GM19238 (cell line): ENCODE data around the gene SCGB3A1.

Experiments
- DNase-seq: peaks from one replicate; pipeline ENCODE4 v3.0.0; 2011; ENCODE audit warnings: low spot score; ENCODE audit not compliant: insufficient read length

SCGB3A1 gene

DNA sequence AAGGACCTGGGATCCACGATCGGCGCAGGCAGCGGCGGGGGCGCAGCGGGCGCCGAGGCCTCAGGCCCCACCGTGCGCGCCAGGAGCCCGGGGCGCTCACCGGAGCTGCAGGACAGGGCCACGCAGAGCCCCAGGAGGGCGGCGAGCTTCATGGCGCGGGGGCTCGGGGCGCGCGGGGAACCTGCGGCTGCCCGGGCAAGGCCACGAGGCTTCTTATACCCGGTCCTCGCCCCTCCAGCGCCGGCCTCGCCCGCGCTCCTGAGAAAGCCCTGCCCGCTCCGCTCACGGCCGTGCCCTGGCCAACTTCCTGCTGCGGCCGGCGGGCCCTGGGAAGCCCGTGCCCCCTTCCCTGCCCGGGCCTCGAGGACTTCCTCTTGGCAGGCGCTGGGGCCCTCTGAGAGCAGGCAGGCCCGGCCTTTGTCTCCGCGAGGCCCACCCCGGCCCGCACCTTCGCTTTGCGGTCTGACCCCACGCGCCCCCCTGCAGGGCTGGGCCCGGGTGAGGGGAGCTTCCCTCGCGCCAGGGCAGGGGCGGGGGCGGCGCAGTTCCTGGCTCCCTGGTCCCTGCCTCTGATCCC, at the start of gene SCGB3A1:
SCGB3A1 (minus strand) TSS at position 189 of the 577 bp plus-strand sequence; CDS start at position 152, 37 bp downstream.
- no peak for DNase-seq

DNA sequence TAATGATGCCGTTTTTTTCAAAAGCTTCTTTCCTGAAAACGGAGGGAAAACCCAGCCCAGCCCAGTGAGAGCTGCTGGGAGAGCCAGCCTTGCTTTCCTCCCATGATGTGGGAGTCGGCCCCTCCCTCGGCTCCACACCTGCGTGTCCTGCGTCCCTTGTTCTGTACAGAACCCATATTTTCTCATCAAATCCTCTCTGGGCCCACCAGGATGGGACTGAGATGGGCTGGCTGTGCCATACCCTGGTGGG, 49.2 kb upstream of the SCGB3A1 start:
- no peak for DNase-seq

- DNase-seq = no peak
Observed at GRCh38 chr5:180639741-180640610, 48.7 kb upstream of the SCGB3A1 start.

DNA sequence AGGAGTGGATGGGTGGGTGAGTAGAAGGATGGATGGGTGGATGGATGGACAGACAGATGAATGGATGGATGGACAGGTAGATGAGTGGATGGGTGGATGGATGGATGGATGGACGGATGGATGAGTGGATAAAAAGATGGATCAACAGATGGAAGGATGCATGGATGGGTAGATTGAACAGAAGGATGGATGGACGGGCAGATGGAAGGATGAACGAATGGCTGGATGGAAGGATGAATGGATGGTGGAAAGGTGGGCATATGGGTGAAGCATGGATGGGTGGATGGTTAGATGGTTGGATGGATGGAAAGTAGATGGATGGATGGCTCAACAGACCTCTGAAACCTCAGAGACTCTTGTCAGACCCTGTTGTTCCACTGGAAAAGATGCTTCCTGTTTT, 48.0 kb upstream of the SCGB3A1 start:
- DNase-seq = no peak

- DNase-seq = no peak
Observed at GRCh38 chr5:180637962-180638680, 46.8 kb upstream of the SCGB3A1 start.

DNA sequence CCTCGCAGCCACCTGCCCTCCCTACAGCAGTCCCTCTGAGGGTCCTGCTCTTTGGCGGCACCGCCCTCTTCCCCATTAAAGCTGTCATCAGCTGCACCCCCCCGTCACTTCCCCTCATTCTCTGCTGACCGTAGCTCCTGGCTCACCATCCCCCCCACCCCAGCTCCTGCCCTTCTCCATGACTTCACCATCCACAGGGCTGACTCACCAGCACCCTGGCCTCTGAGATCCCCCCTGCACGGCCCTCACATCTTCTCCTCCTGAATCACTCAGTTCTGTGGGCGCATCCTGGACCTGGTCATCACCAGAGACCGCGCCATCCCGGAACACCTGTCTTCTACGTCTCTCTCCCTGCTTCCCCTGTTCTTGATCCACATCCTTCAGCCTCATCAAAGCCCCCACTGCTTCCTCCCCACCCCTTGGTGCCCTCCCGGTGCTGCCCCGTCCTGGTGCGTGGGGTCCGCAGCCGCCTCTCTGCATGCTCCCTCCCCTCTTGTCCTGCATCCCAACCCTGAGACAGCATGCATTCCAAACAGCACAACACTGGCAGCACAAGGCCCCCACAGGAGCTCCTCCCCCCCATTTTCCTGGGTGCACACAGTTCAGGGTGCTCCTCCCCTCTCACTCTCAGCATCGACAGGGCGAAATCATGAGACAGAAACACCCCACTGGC, 45.2 kb upstream of the SCGB3A1 start:
- no peak for DNase-seq

- no peak for DNase-seq
Observed at GRCh38 chr5:180636016-180636402, 44.7 kb upstream of the SCGB3A1 start.

- DNase-seq = no peak
Observed at GRCh38 chr5:180633283-180634177, 42.2 kb upstream of the SCGB3A1 start.

- no peak for DNase-seq
Observed at GRCh38 chr5:180632768-180633167, 41.5 kb upstream of the SCGB3A1 start.

DNA sequence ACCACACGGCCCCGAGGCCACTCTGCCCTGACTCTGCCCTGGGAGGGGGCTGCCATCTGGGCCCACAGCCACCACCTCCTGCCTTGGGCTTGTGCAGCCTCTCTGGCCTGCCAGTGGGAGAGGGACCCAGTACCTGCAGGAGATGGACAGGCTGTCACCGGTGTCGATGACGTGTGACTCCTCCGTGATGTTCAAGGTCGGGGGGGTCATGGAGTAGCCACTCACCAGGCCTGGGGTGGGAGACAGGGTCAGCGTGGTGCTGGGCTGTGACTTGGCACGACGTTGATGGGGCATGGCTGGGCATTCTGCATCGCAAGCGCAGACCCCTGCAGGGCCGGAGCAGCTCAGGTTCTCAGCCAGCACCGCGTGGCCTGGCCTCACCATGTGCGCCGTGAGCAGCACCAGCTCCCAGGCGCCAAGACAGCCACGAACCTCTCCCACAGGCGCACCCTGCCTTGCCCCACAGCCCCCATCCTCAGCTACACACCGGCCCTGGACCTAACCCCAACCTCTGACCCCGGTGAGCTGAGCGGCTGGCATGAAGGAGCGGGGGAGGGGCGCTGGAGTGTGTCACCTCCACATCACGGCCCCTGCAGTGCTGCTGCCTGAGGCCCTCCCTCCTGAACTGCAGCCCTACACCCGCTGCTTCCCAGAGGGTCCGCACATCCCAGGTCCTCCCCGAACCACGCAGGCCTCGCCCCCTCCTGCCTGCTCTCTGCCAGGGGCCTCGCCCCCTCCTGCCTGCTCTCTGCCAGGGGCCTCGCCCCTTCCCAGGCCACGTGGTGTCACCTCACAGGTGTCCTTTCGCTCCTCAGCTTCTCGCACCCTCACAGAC, 40.5 kb upstream of the SCGB3A1 start:
- DNase-seq = no peak

DNA sequence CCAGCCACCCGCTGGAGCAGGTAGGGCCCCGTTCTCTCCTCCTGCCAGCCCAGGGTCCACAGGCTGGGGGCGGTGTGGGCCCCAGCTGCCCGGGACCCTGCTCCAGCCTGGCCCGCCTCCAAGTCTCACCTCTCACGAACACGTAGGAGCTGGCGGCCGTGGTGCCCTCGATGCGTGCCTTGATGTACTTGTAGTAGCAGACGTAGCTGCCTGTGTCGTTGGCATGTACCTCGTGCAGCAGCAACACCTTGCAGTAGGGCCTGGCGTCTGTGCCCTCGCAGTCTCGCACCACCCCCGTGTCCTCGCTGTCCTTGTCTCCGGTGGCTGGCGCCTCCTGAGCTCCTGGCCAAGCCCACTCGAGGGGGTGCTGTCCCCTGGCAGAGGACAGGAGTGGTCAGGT, 39.1 kb upstream of the SCGB3A1 start:
- no peak for DNase-seq

DNA sequence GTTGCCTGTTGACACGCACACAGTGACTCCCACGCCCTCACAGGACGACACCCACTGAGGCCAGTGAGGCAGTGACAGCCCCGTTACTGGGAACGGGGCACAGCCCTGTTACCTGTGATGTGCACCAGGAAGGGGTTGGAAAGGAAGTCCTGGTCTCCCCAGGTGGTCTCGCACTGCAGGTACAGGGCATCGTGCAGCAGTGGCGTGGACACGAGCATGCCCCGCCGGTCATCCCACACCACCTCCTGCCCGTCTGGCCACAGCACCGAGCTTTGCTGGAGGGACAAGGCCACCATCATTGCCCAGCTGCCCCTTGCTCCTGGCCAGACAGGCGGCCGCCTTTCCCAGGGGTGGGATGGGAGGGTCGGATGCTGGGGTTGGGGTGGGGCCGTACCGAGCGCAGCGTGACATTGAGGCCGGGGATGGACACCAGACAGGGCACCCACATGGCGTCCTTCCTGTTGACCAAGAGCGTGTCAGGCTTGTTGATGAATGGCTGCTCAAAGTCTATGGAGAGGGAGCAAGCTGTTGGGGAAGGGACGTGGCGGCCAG, 38.6 kb upstream of the SCGB3A1 start:
- no peak for DNase-seq

DNA sequence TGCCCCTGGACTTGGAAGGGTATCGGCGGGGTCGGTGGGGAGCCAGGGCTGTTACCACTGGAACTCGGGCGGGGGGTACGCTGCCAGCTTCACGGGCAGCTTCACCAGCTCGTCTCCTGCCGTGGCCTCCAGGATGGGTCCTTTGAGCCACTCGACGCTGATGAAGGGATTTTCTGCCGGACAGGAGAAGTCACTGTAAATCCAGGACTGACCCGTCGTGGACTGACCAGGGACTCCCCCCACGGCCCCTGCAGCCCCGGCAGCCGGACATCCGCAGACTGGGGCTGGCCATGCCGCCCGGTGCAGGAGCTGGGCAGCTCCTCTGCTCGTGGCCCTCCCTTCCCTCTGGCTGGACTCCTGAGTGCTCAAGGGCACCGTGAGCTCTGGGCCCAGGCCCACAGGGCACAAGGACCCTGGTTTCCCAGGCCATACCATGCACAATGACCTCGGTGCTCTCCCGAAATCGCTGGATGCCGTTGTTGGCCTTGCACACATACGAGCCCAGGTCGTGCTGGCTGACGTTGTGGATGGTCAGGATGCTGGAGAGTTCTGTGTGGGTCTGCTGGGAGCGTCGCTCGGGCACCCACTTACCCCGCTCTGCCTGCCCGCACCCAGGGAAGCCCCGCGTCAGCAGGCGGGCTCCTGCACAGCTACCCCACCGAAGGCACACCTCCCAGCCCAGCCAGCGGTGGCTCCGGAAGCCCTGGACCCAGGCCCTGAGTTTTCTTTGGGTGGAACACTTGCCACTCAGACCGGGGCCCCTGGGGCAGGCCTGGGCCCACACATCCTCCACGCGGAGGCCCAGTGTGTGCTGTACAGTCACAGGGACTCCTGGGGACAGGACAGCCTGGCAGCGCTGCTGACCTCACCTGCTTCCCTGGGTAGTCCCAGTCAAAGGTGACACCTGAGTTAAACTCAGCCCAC, 37.8 kb upstream of the SCGB3A1 start:
- DNase-seq = no peak

- no peak for DNase-seq
Observed at GRCh38 chr5:180628211-180628610, 36.9 kb upstream of the SCGB3A1 start.

- DNase-seq = no peak
Observed at GRCh38 chr5:180627386-180628120, 36.3 kb upstream of the SCGB3A1 start.

DNA sequence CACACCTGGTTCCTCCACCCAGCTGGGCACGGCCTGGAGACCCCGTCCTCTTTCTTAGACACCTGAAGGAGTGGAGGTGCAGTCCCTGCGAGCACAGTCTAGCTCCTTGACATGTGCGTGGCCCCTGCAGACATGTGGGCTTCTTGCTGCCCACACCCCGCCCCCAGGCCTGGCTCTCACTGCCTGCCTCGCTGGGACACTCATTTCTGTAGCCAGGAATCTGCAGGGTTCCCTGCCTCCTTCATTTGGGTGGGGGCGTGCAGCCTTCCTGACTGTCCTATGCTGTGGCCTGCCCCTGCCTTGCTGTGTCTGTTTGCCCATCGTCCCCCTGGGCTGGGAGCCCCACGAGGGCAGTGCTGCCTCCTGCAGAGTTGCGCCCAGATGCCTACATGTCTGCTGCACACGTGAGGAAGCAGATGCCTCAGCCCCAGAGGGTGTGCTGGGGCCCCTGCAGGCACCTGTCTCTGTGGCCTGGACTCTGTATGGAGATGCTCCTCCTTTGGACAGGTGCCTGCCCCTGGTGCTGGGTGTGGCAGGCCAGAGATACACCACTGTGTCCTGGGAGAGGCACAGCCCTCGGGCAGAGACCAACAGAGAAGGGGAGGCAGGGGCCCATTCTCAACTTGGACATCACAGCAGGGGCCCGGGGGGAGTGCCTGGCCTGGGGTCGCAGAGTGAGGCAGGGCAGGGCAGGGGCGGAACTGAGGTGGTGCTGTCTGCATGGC, 35.5 kb upstream of the SCGB3A1 start:
- no peak for DNase-seq
